Liver (tissue), 9 donors: Measurements from ENCODE around the gene CTPS2. TPM values are rescaled to one million over a fixed set of nuclear protein-coding genes. Genes with fewer than 3 reads are reported as not detected.
"Not testable (repeated sequence)": the region's sequence is repeated elsewhere in the genome, so short reads cannot be mapped to it uniquely, and the experiment has no call there.

Experiments
- DNase-seq: peaks from one replicate; pipeline ENCODE4 v3.0.0-alpha.2; 2017; ENCODE audit warnings: low spot score
- H3K27ac ChIP-seq, 2 donors: one replicate each; pipeline ENCODE4 v1.7.0; 2013; ENCODE audit warnings: inconsistent platforms in 2 of 2, low read length in 2 of 2, control low read depth in 1 of 2, low read depth in 1 of 2, mild to moderate bottlenecking in 1 of 2
- H3K27me3 ChIP-seq, 4 donors: one replicate each; pipeline versions ENCODE4 v1.6.1 to v1.7.0; 2013; ENCODE audit warnings: low read length in 3 of 4, inconsistent platforms in 1 of 4, mild to moderate bottlenecking in 1 of 4, moderate library complexity in 1 of 4; ENCODE audit not compliant: control insufficient read depth in 4 of 4, insufficient read depth in 4 of 4
- H3K36me3 ChIP-seq, 4 donors: one replicate each; pipeline versions ENCODE4 v1.6.1 to v1.7.0; 2013; ENCODE audit warnings: low read length in 3 of 4, mild to moderate bottlenecking in 3 of 4, low read depth in 1 of 4, moderate library complexity in 1 of 4; ENCODE audit not compliant: control insufficient read depth in 4 of 4, insufficient read depth in 3 of 4
- H3K4me1 ChIP-seq, 4 donors: one replicate each; pipeline versions ENCODE4 v1.6.1 to v1.7.0; 2013; ENCODE audit warnings: low read length in 3 of 4, mild to moderate bottlenecking in 3 of 4, moderate library complexity in 1 of 4; ENCODE audit not compliant: control insufficient read depth in 4 of 4, insufficient read depth in 4 of 4
- H3K4me3 ChIP-seq, 3 donors: one replicate each; pipeline versions ENCODE4 v1.6.1 to v1.7.0; 2013; ENCODE audit warnings: low read length in 3 of 3, control low read depth in 1 of 3, low read depth in 1 of 3, mild to moderate bottlenecking in 1 of 3
- H3K9ac ChIP-seq, 2 donors: one replicate each; pipeline ENCODE4 v1.7.0; 2013; ENCODE audit warnings: low read length in 2 of 2, mild to moderate bottlenecking in 2 of 2, moderate library complexity in 2 of 2, control low read depth in 1 of 2, low read depth in 1 of 2
- H3K9me3 ChIP-seq, 4 donors: one replicate each; pipeline versions ENCODE4 v1.6.1 to v1.7.0; 2013; ENCODE audit warnings: low read length in 3 of 4; ENCODE audit not compliant: control insufficient read depth in 4 of 4
- ATF3 ChIP-seq: IDR thresholded peaks from 2 replicates; pipeline ENCODE4 v1.6.1; 2016; ENCODE audit warnings: antibody characterized with exemption
- CTCF ChIP-seq: fragments of 150-350 bp; IDR thresholded peaks from 2 replicates; pipeline ENCODE4 v1.5.1; 2017; ENCODE audit warnings: improper control_type of control experiment, low read depth, low read length; ENCODE audit not compliant: missing input control
- EGR1 ChIP-seq, 2 donors: IDR thresholded peaks; 2 replicates each; pipeline ENCODE4 v1.6.1; 2016 to 2018; ENCODE audit warnings: antibody characterized with exemption in 2 of 2, low read depth in 2 of 2
- FOXA1 ChIP-seq: IDR thresholded peaks from 2 replicates; pipeline ENCODE4 v1.6.1; 2016; ENCODE audit warnings: antibody characterized with exemption
- FOXA2 ChIP-seq: IDR thresholded peaks from 2 replicates; pipeline ENCODE4 v1.6.1; 2016; ENCODE audit warnings: antibody characterized with exemption
- GABPA ChIP-seq, 2 donors: IDR thresholded peaks in 1 of 2; conservative IDR thresholded peaks in 1 of 2; 2 replicates each; pipeline ENCODE4 v1.6.1; 2016; ENCODE audit warnings: antibody characterized with exemption in 2 of 2, mild to moderate bottlenecking in 1 of 2, moderate library complexity in 1 of 2
- HNF4A ChIP-seq, 2 donors: conservative IDR thresholded peaks; 2 replicates each; pipeline ENCODE4 v1.6.1; 2016; ENCODE audit warnings: antibody characterized with exemption in 2 of 2, mild to moderate bottlenecking in 2 of 2
- HNF4G ChIP-seq: IDR thresholded peaks from 2 replicates; pipeline ENCODE4 v1.6.1; 2016; ENCODE audit warnings: antibody characterized with exemption
- MAX ChIP-seq: IDR thresholded peaks from 2 replicates; pipeline ENCODE4 v1.6.1; 2016; ENCODE audit warnings: antibody characterized with exemption
- NR2F2 ChIP-seq: IDR thresholded peaks from 2 replicates; pipeline ENCODE4 v1.6.1; 2016; ENCODE audit warnings: antibody characterized with exemption
- RAD21 ChIP-seq, 2 donors: IDR thresholded peaks; 2 replicates each; pipeline ENCODE4 v1.6.1; 2016; ENCODE audit warnings: antibody characterized with exemption in 2 of 2, mild to moderate bottlenecking in 2 of 2
- RXRA ChIP-seq, 2 donors: IDR thresholded peaks; 2 replicates each; pipeline ENCODE4 v1.6.1; 2017 to 2018; ENCODE audit warnings: antibody characterized with exemption in 2 of 2, mild to moderate bottlenecking in 1 of 2
- SP1 ChIP-seq: IDR thresholded peaks from 2 replicates; pipeline ENCODE4 v1.6.1; 2018; ENCODE audit warnings: antibody characterized with exemption, mild to moderate bottlenecking
- TAF1 ChIP-seq: conservative IDR thresholded peaks from 2 replicates; pipeline ENCODE4 v1.6.1; 2016; ENCODE audit warnings: antibody characterized with exemption, mild to moderate bottlenecking
- WGBS: extraction: QIAGEN DNeasy Blood & Tissue Kit; methylation state at CpG from one replicate; pipeline ENCODE4 v1.1.7; 2013; 5-methylcytosine and 5-hydroxymethylcytosine counted together
- polyA plus RNA-seq, 2 donors: library from polyadenylated mRNA; stranded (reverse) in 1 of 2; unstranded in 1 of 2; fragments of 200-250 nt in 1 of 2; fragments of >200 nt in 1 of 2; fragmentation: Nextera tagmentation in 1 of 2; extraction: Ambion mirVana in 1 of 2; gene quantifications; one replicate each; pipeline versions ENCODE4 v1.2.1 to v1.2.3, GENCODE V29; 2013 to 2015
- total RNA-seq, 2 donors: library from RNA; depleted of rRNA; stranded (reverse); fragments of >200 nt; gene quantifications; one replicate each; pipeline ENCODE4 v1.2.3, GENCODE V29; 2014
- TF ChIP-seq, protein P1 (sequence below): IDR thresholded peaks from 2 replicates; pipeline ENCODE4 v1.6.1; 2016; ENCODE audit warnings: antibody characterized with exemption, mild to moderate bottlenecking
- donor health status: healthy.
- donor health status: healthy.
- donor health status: healthy.
- donor health status: healthy.
- donor health status: healthy.

The CTPS2 gene
- total and polyA plus RNA-seq, 4 donors: 3.0 to 11.2 (median 7.2) TPM

DNA sequence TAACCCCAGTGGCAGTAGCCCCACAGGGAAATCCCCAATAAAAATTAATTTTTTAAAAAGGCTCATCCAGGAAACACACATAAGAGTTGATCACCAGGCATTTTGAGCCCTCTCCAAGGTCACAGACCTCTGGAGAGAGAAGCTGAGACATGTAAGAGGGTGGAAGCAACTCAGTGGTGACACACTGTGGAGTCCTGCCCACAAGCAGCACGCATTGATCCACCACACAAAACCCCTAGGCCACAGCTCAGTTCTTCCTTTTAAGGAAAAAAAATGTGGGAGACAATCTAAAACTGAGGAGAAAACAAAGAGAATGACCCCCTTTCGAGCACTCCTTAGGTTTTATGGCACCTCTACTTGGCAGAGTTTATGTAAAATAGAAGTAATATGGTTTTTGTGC lies 134.3 kb downstream of the CTPS2 start:
- TF ChIP-seq FOXA2: no peak
- no peak for TF ChIP-seq ATF3
- no peak for TF ChIP-seq GABPA (IDR thresholded peaks at IDR 0.05 in 1 of 2, conservative IDR thresholded peaks at IDR 0.05 in 1 of 2)
- TF ChIP-seq, protein P1, sequence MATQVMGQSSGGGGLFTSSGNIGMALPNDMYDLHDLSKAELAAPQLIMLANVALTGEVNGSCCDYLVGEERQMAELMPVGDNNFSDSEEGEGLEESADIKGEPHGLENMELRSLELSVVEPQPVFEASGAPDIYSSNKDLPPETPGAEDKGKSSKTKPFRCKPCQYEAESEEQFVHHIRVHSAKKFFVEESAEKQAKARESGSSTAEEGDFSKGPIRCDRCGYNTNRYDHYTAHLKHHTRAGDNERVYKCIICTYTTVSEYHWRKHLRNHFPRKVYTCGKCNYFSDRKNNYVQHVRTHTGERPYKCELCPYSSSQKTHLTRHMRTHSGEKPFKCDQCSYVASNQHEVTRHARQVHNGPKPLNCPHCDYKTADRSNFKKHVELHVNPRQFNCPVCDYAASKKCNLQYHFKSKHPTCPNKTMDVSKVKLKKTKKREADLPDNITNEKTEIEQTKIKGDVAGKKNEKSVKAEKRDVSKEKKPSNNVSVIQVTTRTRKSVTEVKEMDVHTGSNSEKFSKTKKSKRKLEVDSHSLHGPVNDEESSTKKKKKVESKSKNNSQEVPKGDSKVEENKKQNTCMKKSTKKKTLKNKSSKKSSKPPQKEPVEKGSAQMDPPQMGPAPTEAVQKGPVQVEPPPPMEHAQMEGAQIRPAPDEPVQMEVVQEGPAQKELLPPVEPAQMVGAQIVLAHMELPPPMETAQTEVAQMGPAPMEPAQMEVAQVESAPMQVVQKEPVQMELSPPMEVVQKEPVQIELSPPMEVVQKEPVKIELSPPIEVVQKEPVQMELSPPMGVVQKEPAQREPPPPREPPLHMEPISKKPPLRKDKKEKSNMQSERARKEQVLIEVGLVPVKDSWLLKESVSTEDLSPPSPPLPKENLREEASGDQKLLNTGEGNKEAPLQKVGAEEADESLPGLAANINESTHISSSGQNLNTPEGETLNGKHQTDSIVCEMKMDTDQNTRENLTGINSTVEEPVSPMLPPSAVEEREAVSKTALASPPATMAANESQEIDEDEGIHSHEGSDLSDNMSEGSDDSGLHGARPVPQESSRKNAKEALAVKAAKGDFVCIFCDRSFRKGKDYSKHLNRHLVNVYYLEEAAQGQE: no peak
- no peak for TF ChIP-seq MAX
- TF ChIP-seq RXRA (IDR thresholded peaks at IDR 0.05): no peak
- no peak for TF ChIP-seq SP1
- no peak for TF ChIP-seq CTCF
- TF ChIP-seq HNF4A (conservative IDR thresholded peaks at IDR 0.05): no peak
- TF ChIP-seq EGR1 (IDR thresholded peaks at IDR 0.05; ENCODE audit: low read depth in 2 of 2): no peak
- TF ChIP-seq NR2F2: no peak
- TF ChIP-seq FOXA1: no peak
- no peak for TF ChIP-seq RAD21 (IDR thresholded peaks at IDR 0.05)
- TF ChIP-seq TAF1: no peak
- TF ChIP-seq HNF4G: no peak
- Histone ChIP-seq H3K27me3 (no peaks in the 10 kb centered on the region), H3K9me3 (no peaks in the 10 kb centered on the region), H3K4me1 (no peaks in the 10 kb centered on the region), H3K36me3 (no peaks in the 10 kb centered on the region), H3K4me3 (no peak overlapping the region), H3K9ac (no peak overlapping the region), H3K27ac (no peak overlapping the region)
- no peak for DNase-seq
- WGBS: 79% methylated on average over 2 of the region's 2 CpGs

DNA sequence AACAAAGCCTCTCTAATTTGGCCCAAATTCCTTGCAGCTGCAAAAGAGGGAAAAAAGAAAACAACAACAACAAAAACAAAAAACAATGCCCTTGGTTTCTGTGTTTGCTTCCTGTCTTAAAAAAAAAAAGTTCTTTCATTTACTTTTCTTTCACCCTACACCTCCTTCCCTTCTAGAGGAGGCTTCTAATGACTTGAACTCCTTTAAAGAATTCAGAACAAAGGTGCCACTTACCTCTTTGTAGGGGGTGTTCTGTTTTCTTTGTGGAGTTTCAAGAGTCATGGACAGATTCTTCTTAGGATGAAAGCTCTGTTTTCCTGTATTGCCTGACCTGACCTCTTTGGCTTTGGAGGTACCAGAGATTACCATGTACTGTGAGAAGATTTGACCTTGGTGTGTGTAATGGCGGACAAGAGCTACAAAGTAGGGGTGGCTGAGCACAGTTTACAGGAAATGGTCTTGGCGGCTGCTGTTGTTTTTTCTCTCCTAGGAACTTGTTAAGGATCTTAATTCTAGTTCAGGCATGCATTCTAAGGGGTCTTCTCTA lies 134.9 kb downstream of the CTPS2 start:
- Histone ChIP-seq H3K9me3 (no peaks in the 10 kb centered on the region), H3K9ac (no peak overlapping the region), H3K27ac (no peak overlapping the region), H3K4me1 (no peaks in the 10 kb centered on the region), H3K4me3 (no peak overlapping the region), H3K27me3 (no peaks in the 10 kb centered on the region), H3K36me3 (no peaks in the 10 kb centered on the region)
- DNase-seq: no peak
- TF ChIP-seq RAD21 (IDR thresholded peaks at IDR 0.05): no peak
- 80% methylated on average over 2 of the region's 2 CpGs for WGBS

DNA sequence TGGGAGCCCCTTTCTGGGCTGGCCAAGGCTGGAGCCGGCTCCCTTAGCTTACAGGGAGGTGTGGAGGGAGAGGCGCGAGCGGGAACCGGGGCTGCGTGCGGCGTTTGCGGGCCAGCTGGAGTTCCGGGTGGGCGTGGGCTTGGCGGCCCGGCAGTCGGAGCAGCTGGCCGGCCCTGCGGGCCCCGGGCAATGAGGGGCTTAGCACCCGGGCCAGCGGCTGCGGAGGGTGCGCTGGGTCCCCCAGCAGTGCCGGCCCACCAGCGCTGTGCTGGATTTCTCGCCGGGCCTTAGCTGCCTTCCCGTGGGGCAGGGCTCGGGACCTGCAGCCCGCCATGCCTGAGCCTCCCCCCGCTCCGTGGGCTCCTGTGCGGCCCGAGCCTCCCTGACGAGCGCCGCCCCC lies 137.1 kb downstream of the CTPS2 start:
- DNase-seq, H3K4me3 ChIP-seq, H3K27me3 ChIP-seq, H3K36me3 ChIP-seq, H3K27ac ChIP-seq, H3K9me3 ChIP-seq, H3K4me1 ChIP-seq, H3K9ac ChIP-seq: not testable (repeated sequence)
- 97% methylated on average over 35 of the region's 35 CpGs for WGBS
